ENCODE data around the gene PRTN3.
"Not testable (repeated sequence)": the region's sequence is repeated elsewhere in the genome, so short reads cannot be mapped to it uniquely, and the experiment has no call there.

Gene PRTN3

GRCh38 chr19:849195-849594 is 8.4 kb downstream of the PRTN3 start:
- not testable (repeated sequence) for DNase-seq

GRCh38 chr19:850221-850978 is 9.6 kb downstream of the PRTN3 start:
- DNase-seq, result peak; percentile 17

GRCh38 chr19:850979-851335 is 10.2 kb downstream of the PRTN3 start:
- DNase-seq, result no peak

GRCh38 chr19:852136-853013 is 11.6 kb downstream of the PRTN3 start, which contains the start of gene ELANE:
Gene ELANE (plus strand): TSS chr19:852303. CDS start chr19:852329, 26 bp downstream.
- no peak for DNase-seq

GRCh38 chr19:853014-853585 is 12.3 kb downstream of the PRTN3 start:
- no peak for DNase-seq

GRCh38 chr19:853614-854220 is 12.9 kb downstream of the PRTN3 start:
- DNase-seq, result not testable (repeated sequence)

GRCh38 chr19:854549-854948 is 13.8 kb downstream of the PRTN3 start:
- DNase-seq, result no peak

GRCh38 chr19:855142-855541 is 14.3 kb downstream of the PRTN3 start:
- no peak for DNase-seq

GRCh38 chr19:855566-856120 is 14.8 kb downstream of the PRTN3 start:
- no peak for DNase-seq

GRCh38 chr19:858284-858683 is 17.5 kb downstream of the PRTN3 start:
- DNase-seq, result no peak

- DNase-seq, result no peak
Observed at GRCh38 chr19:858868-859843, 18.4 kb downstream of the PRTN3 start, which contains the start of gene CFD. Gene CFD (plus strand): TSS chr19:859664. CDS start chr19:859690, 26 bp downstream.

GRCh38 chr19:861141-861755 is 20.4 kb downstream of the PRTN3 start:
- no peak for DNase-seq

- peak; percentile 50 for DNase-seq
Observed at GRCh38 chr19:861756-862580, 21.2 kb downstream of the PRTN3 start.

GRCh38 chr19:862581-863314 is 21.9 kb downstream of the PRTN3 start:
- DNase-seq, result no peak

- no peak for DNase-seq
Observed at GRCh38 chr19:863315-863620, 22.5 kb downstream of the PRTN3 start.

GRCh38 chr19:866769-867300 is 26.0 kb downstream of the PRTN3 start:
- no peak for DNase-seq

GRCh38 chr19:867301-867793 is 26.5 kb downstream of the PRTN3 start:
- no peak for DNase-seq

- DNase-seq, result no peak
Observed at GRCh38 chr19:867855-868457, 27.2 kb downstream of the PRTN3 start.
